HUES6 (cell line): ENCODE data around the gene LPCAT1.

Source experiments
- H3K27ac ChIP-seq: 2 replicates; pipeline ENCODE4 v1.7.0; 2013; ENCODE audit warnings: low read depth, mild to moderate bottlenecking, low read length, inconsistent platforms
- H3K27me3 ChIP-seq: 2 replicates; pipeline ENCODE4 v1.6.1; 2013; ENCODE audit warnings: low read length; ENCODE audit not compliant: control insufficient read depth, insufficient read depth
- H3K36me3 ChIP-seq: 2 replicates; pipeline ENCODE4 v1.6.1; 2013; ENCODE audit warnings: low read length; ENCODE audit not compliant: control insufficient read depth, insufficient read depth
- H3K4me1 ChIP-seq: 2 replicates; pipeline ENCODE4 v1.6.1; 2013; ENCODE audit warnings: low read length; ENCODE audit not compliant: control insufficient read depth, insufficient read depth
- H3K4me3 ChIP-seq: 2 replicates; pipeline ENCODE4 v1.5.1; 2013; ENCODE audit warnings: low read depth, low read length
- H3K9ac ChIP-seq: one replicate; pipeline ENCODE4 v1.6.1; 2013; ENCODE audit warnings: mild to moderate bottlenecking, low read length
- H3K9me3 ChIP-seq: 2 replicates; pipeline ENCODE4 v1.6.1; 2013; ENCODE audit warnings: low read depth, low read length; ENCODE audit not compliant: control insufficient read depth, insufficient read depth

The LPCAT1 gene

DNA sequence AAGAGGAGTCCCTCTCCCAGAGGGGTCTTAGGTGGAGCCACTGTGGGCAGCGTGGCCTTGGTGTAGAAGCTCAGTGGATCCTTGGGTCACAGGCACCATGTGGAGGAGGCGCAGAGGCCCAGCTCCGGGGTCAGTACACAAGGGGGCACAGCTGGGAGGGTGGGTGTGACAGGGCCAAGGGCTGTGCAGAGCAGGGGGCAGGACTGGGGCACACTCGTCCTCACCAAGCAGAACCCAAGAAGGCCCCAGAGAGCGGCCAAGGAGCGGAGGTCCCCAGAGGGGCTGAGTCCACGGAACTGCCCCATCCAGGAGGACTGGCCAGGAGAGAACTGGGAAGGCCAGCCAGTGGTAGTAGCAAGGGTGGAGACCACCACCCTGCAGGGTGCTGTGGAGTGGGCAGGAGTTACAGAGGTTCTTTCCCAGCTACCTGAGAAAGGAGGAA, 2.5 kb upstream of the LPCAT1 start:
- H3K36me3 ChIP-seq, result peaks cover 3% of the 10 kb centered on the region
- H3K4me1 ChIP-seq, result peaks cover 23% of the 10 kb centered on the region
- H3K9me3 ChIP-seq, result no peaks in the 10 kb centered on the region
- H3K4me3 ChIP-seq, result no peak overlapping the region
- no peak overlapping the region for H3K27ac ChIP-seq
- H3K27me3 ChIP-seq, result no peaks in the 10 kb centered on the region
- no peak overlapping the region for H3K9ac ChIP-seq

DNA sequence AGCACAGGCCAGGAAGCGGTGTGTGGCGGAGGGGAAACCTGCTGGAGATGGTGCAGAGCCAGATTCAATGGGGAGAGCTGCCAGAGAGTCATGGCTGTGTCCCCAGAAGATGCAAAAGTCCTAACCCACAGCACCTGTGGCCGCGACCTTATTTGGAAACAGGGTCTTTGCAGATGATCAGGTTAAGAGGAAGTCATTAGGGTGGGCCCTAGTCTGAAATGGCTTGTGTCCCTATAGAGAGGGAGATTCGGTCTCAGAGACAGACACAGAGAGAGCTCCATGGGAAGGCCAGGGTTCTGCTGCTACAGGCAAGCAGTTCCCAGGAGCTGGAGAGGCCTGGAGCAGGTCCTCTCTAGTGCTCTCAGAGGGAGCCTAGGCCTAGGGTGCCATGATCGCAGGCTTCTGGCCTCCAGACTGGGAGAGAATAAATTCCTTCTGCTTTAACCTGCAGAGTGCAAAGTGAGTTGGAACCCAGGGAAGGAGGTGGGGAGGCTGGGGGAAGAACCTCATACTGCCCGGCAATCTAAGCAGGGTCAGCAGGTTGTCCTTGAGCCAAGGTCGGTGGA, 1.9 kb upstream of the LPCAT1 start:
- no peak overlapping the region for H3K27ac ChIP-seq
- no peaks in the 10 kb centered on the region for H3K27me3 ChIP-seq
- H3K9me3 ChIP-seq, result no peaks in the 10 kb centered on the region
- H3K4me3 ChIP-seq, result no peak overlapping the region
- H3K4me1 ChIP-seq, result peaks cover 27% of the 10 kb centered on the region
- peaks cover 8% of the 10 kb centered on the region for H3K36me3 ChIP-seq
- H3K9ac ChIP-seq, result no peak overlapping the region

DNA sequence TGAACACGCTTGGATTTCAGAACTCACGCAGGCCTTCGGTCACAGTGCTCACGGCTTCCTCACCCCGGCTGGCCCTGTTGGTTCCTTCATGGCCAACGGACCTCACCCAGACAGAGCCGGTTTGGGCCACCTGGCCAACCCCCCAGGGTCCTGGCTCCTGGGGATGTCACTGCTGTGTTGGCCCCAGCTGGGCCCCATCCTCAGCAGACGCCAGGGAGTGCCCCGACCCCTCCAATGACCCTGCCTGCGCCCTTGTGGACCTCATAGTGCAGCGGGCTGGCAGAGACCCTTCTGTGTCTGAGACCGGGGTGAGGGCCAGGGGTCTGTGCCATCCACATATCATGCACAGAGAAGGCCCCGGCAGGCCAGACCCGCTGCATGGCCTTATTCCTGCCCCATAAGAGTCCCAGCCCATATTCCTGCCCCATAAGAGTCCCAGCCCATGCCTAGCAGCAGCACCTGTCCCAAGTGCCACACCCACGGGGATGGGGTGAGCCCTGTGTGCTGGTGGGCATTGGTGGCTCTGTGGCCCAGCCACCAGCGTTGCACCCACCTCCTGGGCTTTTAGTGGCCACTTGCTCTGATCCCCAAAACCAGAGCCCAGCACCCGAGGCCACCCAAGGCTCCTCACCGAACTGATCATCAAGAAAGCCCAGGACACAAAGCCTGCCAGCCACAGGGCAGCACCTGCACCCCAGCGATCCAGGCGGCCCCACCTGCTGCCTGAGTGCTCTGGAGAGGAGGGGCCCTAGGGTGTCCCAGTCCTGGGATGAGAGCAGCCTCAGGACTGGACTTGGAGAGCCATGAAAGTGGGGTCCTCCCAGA, 1.3 kb upstream of the LPCAT1 start:
- Histone ChIP-seq H3K4me1 (peaks cover 27% of the 10 kb centered on the region), H3K9me3 (no peaks in the 10 kb centered on the region), H3K27ac (no peak overlapping the region), H3K27me3 (no peaks in the 10 kb centered on the region), H3K9ac (no peak overlapping the region), H3K36me3 (peaks cover 13% of the 10 kb centered on the region), H3K4me3 (peak overlapping the region; percentile 82)

DNA sequence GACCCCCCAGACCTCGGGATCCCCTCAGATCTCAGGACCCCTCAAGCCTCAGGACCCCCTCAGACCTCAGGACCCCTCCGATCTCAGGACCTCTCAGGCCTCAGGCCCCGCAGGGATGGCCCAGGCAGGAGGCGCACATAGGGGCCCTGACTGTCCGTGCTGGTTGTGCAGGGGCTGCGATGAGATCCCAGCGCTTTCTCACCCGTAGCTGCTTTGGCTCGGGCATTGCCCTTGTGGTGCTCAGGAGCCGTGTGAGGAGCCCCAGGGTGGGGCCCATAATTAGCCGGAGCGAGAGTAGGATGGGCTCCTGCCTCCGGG, 680 bp upstream of the LPCAT1 start:
- Histone ChIP-seq H3K9ac (peak overlapping the region; percentile 68), H3K4me1 (peaks cover 30% of the 10 kb centered on the region), H3K9me3 (no peaks in the 10 kb centered on the region), H3K36me3 (peaks cover 18% of the 10 kb centered on the region), H3K27me3 (no peaks in the 10 kb centered on the region), H3K4me3 (peak overlapping the region; percentile 82), H3K27ac (peak overlapping the region; percentile 78)

DNA sequence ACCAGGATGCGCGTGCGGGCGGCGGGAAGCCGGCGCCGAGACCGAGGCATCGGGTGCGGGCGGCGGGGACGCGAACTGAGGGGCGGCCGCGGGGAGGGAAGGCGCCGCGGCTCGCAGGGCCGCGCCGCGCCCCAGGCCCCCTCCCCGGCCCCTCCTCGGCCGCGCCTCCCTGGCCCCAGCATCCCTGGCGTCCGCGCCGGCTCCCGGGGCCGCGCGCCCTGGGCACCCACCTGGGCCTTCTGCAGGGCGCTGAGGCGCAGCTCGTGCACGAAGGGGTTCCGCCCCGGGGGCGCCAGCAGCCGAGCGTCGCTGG, 324 bp downstream of the LPCAT1 start:
- H3K9ac ChIP-seq, result peak overlapping the region; percentile 72
- H3K36me3 ChIP-seq, result peaks cover 28% of the 10 kb centered on the region
- H3K9me3 ChIP-seq, result no peaks in the 10 kb centered on the region
- peaks cover 38% of the 10 kb centered on the region for H3K4me1 ChIP-seq
- H3K27ac ChIP-seq, result no peak overlapping the region; the same call in 1 of the 2 replicates
- peak overlapping the region; percentile 82 for H3K4me3 ChIP-seq
- no peaks in the 10 kb centered on the region for H3K27me3 ChIP-seq

DNA sequence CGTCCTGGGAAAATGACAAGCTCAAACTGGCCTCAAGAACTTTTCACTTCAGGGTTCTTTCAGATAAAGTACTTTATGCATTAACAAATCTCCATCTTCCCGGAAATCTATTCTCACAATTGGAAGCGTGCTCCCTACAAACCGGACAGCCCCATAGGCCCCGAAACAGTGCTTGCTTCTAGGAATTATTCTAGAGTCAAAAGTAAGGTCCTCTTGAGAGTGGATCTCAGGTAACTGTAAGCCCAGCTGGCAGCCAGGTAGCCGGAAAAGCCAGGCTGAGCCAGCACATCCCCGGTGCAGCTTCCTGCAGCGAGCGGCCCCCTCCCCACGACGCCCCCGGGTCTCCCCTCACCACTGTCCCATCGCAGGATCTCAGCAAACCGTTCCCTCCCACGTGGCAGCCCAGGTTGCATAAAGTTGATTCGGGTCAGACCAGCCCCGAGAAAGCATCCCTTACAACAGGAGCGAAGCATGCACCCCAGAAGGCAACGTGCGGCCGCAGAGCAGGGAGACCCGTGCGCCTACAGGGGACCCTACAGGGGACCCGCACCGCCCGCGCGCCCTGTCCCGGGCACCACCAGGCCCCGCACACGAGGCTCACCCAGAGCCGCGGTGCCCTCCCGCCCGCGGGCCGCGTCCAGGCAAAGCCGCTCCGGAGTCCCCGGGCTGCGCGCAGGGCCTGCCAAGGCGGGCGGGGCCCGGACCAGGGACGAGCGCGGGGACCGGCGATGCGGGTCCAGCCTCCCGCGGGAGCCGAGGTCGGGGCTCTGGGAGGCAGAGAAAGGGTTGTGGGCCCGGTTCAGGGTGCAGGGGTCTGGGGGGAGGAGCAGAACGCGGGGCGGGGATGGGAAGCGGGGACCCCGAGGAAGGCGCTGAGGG, 920 bp downstream of the LPCAT1 start:
- Histone ChIP-seq H3K4me3 (peak overlapping the region; percentile 82), H3K9ac (peak overlapping the region; percentile 72), H3K4me1 (peaks cover 41% of the 10 kb centered on the region), H3K9me3 (no peaks in the 10 kb centered on the region), H3K36me3 (peaks cover 29% of the 10 kb centered on the region), H3K27ac (no peak overlapping the region; the same call in 1 of the 2 replicates), H3K27me3 (no peaks in the 10 kb centered on the region)

GRCh38 chr5:1521671-1522600, 1.8 kb downstream of the LPCAT1 start:
- peak overlapping the region; percentile 82 for H3K4me3 ChIP-seq
- H3K4me1 ChIP-seq, result peaks cover 50% of the 10 kb centered on the region
- H3K27me3 ChIP-seq, result no peaks in the 10 kb centered on the region
- H3K27ac ChIP-seq, result no peak overlapping the region; the same call in 1 of the 2 replicates
- no peaks in the 10 kb centered on the region for H3K9me3 ChIP-seq
- peaks cover 35% of the 10 kb centered on the region for H3K36me3 ChIP-seq
- H3K9ac ChIP-seq, result peak overlapping the region; percentile 72

- H3K9ac ChIP-seq, result no peak overlapping the region
- no peaks in the 10 kb centered on the region for H3K9me3 ChIP-seq
- peak overlapping the region; percentile 82 for H3K4me3 ChIP-seq
- H3K27ac ChIP-seq, result no peak overlapping the region
- H3K36me3 ChIP-seq, result peaks cover 38% of the 10 kb centered on the region
- peaks cover 60% of the 10 kb centered on the region for H3K4me1 ChIP-seq
- H3K27me3 ChIP-seq, result no peaks in the 10 kb centered on the region
These were observed 2.8 kb downstream of the LPCAT1 start for GRCh38 chr5:1520791-1521453.

GRCh38 chr5:1519631-1520210, 4.0 kb downstream of the LPCAT1 start:
- peaks cover 66% of the 10 kb centered on the region for H3K4me1 ChIP-seq
- H3K27me3 ChIP-seq, result no peaks in the 10 kb centered on the region
- H3K36me3 ChIP-seq, result peaks cover 38% of the 10 kb centered on the region
- no peak overlapping the region for H3K9ac ChIP-seq
- H3K4me3 ChIP-seq, result no peak overlapping the region
- H3K27ac ChIP-seq, result no peak overlapping the region; the same call in 1 of the 2 replicates
- H3K9me3 ChIP-seq, result no peaks in the 10 kb centered on the region

GRCh38 chr5:1517838-1518237, 5.9 kb downstream of the LPCAT1 start:
- H3K4me1 ChIP-seq, result peaks cover 79% of the 10 kb centered on the region
- H3K36me3 ChIP-seq, result peaks cover 54% of the 10 kb centered on the region
- no peak overlapping the region for H3K27ac ChIP-seq

More at GRCh38 chr5:1517838-1518237, 5.9 kb downstream of the LPCAT1 start:
- Histone ChIP-seq H3K9me3 (no peaks in the 10 kb centered on the region), H3K4me3 (no peak overlapping the region), H3K27me3 (no peaks in the 10 kb centered on the region), H3K9ac (no peak overlapping the region)
